Measurements from ENCODE around the gene ZBTB21. TPM values are rescaled to one million over a fixed set of nuclear protein-coding genes. Genes with fewer than 3 reads are reported as not detected.

Gene ZBTB21
- total and polyA plus RNA-seq, 7 donors, result 0.49 to 8.8 (median 4.5) TPM

DNA sequence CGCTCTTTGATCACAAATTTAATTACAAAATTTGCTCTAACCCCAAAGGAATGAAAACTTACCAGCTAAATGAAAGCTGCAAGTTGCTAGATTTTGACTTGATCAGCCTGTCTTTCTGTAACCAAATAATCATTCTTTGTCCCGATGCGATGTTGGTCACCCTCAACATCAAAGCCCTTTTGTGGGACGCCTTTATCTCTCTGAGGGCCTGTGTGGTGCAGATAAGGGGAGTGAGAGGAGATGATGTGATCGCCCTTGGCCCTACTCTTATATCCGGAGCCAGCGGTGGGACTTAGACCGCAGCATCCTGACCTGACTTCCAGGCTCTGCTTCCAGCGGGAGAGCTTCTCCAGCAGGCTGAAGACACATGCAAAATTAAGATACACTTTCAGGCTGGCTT is 41.6 kb upstream of the ZBTB21 start:
- TF ChIP-seq, protein P1, sequence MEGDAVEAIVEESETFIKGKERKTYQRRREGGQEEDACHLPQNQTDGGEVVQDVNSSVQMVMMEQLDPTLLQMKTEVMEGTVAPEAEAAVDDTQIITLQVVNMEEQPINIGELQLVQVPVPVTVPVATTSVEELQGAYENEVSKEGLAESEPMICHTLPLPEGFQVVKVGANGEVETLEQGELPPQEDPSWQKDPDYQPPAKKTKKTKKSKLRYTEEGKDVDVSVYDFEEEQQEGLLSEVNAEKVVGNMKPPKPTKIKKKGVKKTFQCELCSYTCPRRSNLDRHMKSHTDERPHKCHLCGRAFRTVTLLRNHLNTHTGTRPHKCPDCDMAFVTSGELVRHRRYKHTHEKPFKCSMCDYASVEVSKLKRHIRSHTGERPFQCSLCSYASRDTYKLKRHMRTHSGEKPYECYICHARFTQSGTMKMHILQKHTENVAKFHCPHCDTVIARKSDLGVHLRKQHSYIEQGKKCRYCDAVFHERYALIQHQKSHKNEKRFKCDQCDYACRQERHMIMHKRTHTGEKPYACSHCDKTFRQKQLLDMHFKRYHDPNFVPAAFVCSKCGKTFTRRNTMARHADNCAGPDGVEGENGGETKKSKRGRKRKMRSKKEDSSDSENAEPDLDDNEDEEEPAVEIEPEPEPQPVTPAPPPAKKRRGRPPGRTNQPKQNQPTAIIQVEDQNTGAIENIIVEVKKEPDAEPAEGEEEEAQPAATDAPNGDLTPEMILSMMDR (IDR thresholded peaks at IDR 0.05), result no peak
- no peak for DNase-seq
- no peaks in the 10 kb centered on the region for H3K36me3 ChIP-seq (ENCODE audit: insufficient read depth in 1 of 2, low read depth in 1 of 2)
- no peak overlapping the region for H3K4me3 ChIP-seq
- H3K4me1 ChIP-seq, result no peaks in the 10 kb centered on the region
- H3K9me3 ChIP-seq, result no peaks in the 10 kb centered on the region
- 68 to 80% (median 77%) methylated on average over 9 of the region's 9 CpGs for WGBS, 3 donors
- intact Hi-C loops (cut with DNase I), result loop anchor here in 1 of 2 donors (10.0 kb wide), 1 partner anchor 63 kb away; no protein-coding TSS in a partner anchor
- H3K27ac ChIP-seq, result no peak overlapping the region
- H3K27me3 ChIP-seq (ENCODE audit: insufficient read depth in 3 of 3, low read length in 2 of 3), result no peaks in the 10 kb centered on the region
- ATAC-seq, result no peak

DNA sequence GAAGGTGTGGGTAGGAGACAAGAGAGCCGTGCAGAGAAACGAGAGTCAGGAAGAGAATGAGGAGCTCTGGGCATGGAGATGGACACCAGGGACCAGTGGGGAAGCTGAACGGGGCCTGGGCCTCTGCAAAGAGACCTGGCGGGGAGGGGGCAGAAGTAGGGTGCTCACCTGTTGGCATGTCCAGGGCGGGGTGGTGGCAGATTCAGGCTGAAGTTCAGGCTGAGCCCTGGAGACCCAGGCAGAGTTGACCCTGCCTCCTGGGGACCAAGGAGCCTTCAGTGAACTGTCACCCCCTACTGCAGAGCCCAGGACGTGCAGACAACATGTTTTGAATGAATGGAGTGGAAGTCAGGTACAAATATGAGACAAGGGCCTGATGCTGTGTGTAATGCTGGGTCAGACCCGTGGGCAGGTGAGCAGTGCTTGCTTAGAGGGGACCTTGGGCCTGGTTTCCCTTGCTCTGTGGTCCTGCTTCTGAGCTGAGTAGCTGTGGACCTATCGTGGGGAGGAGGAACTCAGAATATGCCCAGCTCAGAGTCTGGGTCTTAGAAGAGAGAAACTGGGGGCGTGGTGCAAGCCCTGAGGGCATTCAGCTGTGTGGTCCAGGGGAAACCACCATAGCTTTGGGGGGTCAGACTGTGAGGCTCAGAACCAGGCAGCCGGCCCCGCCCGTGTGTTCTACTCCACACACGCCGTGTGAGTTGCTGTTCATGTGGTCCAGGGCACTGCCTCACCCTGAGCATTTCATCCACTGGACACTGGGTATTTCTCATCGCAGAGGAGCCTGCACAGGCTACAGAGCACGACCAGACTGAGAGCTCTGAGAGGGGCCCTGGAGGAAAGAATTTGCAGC is 39.6 kb upstream of the ZBTB21 start:
- DNase-seq (no peak), ATAC-seq (no peak)
- Histone ChIP-seq H3K27me3 (ENCODE audit: insufficient read depth in 3 of 3, low read length in 2 of 3) (no peaks in the 10 kb centered on the region), H3K9me3 (no peaks in the 10 kb centered on the region), H3K27ac (no peak overlapping the region), H3K4me3 (no peak overlapping the region), H3K36me3 (ENCODE audit: insufficient read depth in 1 of 2, low read depth in 1 of 2) (no peaks in the 10 kb centered on the region), H3K4me1 (no peaks in the 10 kb centered on the region)
- TF ChIP-seq, protein P1 (IDR thresholded peaks at IDR 0.05), result no peak
- 86 to 88% (median 88%) methylated on average over 16 of the region's 16 CpGs for WGBS, 3 donors
- intact Hi-C loops (cut with DNase I), result loop anchor here in 1 of 2 donors (10.0 kb wide), 1 partner anchor 65 kb away; no protein-coding TSS in a partner anchor

DNA sequence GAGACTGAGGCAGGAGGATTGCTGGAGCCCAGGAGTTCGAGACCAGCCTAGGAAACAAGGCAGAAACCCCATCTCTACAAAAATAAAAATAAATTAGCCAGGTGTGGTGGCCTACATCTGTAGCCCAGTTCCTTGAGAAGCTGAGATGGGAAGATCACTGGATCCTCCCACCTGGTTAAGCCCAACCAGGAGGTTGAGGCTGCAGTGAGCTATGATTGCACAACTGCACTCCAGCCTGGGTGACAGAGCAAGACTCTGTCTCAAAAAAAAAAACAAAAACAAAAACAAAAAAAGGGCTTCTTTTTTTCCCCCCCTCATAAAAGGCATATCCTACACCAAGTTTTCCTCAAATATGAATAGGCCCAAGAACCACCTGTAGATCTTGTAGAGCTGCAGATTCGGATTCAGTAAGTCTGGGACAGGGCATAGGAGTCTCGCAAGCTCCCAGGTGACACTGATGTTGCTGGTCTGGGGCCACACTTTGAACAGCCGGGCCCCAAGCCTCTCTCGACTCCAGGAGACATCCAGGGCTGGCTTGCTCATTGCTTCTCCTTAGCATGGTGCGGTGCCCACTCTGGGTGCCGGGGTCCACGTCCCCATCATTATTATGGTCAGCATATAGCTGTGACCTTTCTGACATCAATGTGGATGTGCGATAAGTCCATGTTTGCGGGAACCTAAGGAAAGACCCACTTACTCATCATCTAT is 38.9 kb upstream of the ZBTB21 start:
- intact Hi-C loops (cut with DNase I), result no loop called here
- DNase-seq (no peak), ATAC-seq (no peak)
- 96 to 97% (median 96%) methylated on average over 10 of the region's 10 CpGs for WGBS, 3 donors
- Histone ChIP-seq H3K4me3 (no peak overlapping the region), H3K4me1 (no peaks in the 10 kb centered on the region), H3K36me3 (ENCODE audit: insufficient read depth in 1 of 2, low read depth in 1 of 2) (no peaks in the 10 kb centered on the region), H3K9me3 (no peaks in the 10 kb centered on the region), H3K27ac (no peak overlapping the region), H3K27me3 (ENCODE audit: insufficient read depth in 3 of 3, low read length in 2 of 3) (no peaks in the 10 kb centered on the region)
- TF ChIP-seq, protein P1 (IDR thresholded peaks at IDR 0.05), result no peak

DNA sequence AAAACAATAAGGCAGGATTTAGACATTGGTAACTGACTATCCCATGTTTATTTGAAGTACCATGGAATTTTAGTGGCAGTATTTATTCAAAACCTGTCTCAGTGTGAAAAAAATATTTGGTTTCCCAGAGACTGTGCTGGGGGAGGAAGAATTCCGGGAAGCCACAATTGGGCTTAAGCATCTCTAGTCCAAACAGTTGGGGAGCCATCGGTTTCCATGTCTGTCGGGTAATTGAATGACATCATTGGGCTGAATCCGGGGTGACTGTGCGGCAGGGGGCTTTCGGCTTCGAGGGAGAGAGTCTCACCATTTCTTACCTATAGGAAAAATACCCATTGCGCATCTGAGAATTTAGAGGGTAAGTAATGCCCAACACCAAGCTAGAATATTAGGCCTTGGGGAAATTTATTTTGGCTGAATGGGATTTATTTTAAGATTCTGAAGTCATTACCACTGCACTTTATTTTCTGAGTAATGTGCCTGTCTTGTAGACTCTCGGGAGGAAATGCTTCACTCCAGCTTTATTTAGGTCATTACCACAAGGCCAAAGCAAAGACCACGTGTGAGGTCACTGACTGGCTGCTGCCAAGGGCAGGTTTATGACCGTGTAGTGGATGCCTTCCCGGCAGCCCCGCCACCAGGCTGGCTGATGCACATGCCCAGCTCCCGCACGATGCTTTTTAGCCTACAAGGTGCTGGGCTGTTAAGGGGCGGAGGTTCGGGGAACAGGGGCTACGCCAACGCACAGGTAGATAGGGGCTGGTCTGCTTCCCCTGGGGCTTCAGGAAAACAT is 37.9 kb upstream of the ZBTB21 start:
- no peaks in the 10 kb centered on the region for H3K9me3 ChIP-seq
- no peaks in the 10 kb centered on the region for H3K27me3 ChIP-seq (ENCODE audit: insufficient read depth in 3 of 3, low read length in 2 of 3)
- H3K27ac ChIP-seq, result peak overlapping the region; percentile 41
- no peak overlapping the region for H3K4me3 ChIP-seq
- ATAC-seq, result peak; percentile 80 to 95 (median 90)
- intact Hi-C loops (cut with DNase I), result no loop called here
- peak; percentile 73 to 76 for DNase-seq
- no peaks in the 10 kb centered on the region for H3K36me3 ChIP-seq (ENCODE audit: insufficient read depth in 1 of 2, low read depth in 1 of 2)
- no peaks in the 10 kb centered on the region for H3K4me1 ChIP-seq
- TF ChIP-seq, protein P1 (IDR thresholded peaks at IDR 0.05), result no peak
- 56 to 60% (median 57%) methylated on average over 19 of the region's 19 CpGs for WGBS, 3 donors

Measured in psoas muscle (tissue), 8 donors.